ENCODE results near the gene ERAP2.

Gene ERAP2

GRCh38 chr5:96933764-96934707 lies 57.7 kb downstream of the ERAP2 start:
- no peak for DNase-seq

- peak; percentile 68 for DNase-seq
Observed at GRCh38 chr5:96934708-96935558, 58.6 kb downstream of the ERAP2 start.

GRCh38 chr5:96935559-96936430 lies 59.5 kb downstream of the ERAP2 start, which contains the start of gene LNPEP:
Gene LNPEP (plus strand): TSS chr5:96936080. CDS start chr5:96936156, 76 bp downstream.
- peak; percentile 84 for DNase-seq

- no peak for DNase-seq
Observed at GRCh38 chr5:96936431-96937320, 60.4 kb downstream of the ERAP2 start.

- no peak for DNase-seq
Observed at GRCh38 chr5:96940586-96940985, 64.3 kb downstream of the ERAP2 start.

- DNase-seq = no peak
Observed at GRCh38 chr5:96941140-96941539, 64.8 kb downstream of the ERAP2 start.

- no peak for DNase-seq
Observed at GRCh38 chr5:96942078-96942477, 65.8 kb downstream of the ERAP2 start.

- no peak for DNase-seq
Observed at GRCh38 chr5:96942911-96943310, 66.6 kb downstream of the ERAP2 start.

GRCh38 chr5:96943799-96944198 lies 67.5 kb downstream of the ERAP2 start:
- DNase-seq = no peak

- no peak for DNase-seq
Observed at GRCh38 chr5:96945144-96945897, 69.0 kb downstream of the ERAP2 start.

GRCh38 chr5:96946381-96946780 lies 70.1 kb downstream of the ERAP2 start:
- DNase-seq = no peak

- DNase-seq = no peak
Observed at GRCh38 chr5:96952118-96952750, 75.9 kb downstream of the ERAP2 start.

- DNase-seq = no peak
Observed at GRCh38 chr5:96952974-96953730, 76.9 kb downstream of the ERAP2 start.

- DNase-seq = no peak
Observed at GRCh38 chr5:96957254-96958049, 81.2 kb downstream of the ERAP2 start.

GRCh38 chr5:96958977-96959376 lies 82.7 kb downstream of the ERAP2 start:
- no peak for DNase-seq

- no peak for DNase-seq
Observed at GRCh38 chr5:96961053-96961452, 84.8 kb downstream of the ERAP2 start.

- no peak for DNase-seq
Observed at GRCh38 chr5:96962540-96962991, 86.3 kb downstream of the ERAP2 start.

GRCh38 chr5:96963267-96963666 lies 87.0 kb downstream of the ERAP2 start:
- no peak for DNase-seq

GRCh38 chr5:96966801-96967200 lies 90.5 kb downstream of the ERAP2 start:
- DNase-seq = no peak

Measured in NCI-H2171 (cell line).